Activated CD8-positive, alpha-beta T cell treated with anti-CD3 and anti-CD28 coated beads for 36 hours (primary cell): ENCODE data around the gene PIAS1. TPM values are rescaled to one million over a fixed set of nuclear protein-coding genes. Genes with fewer than 3 reads are reported as not detected.

ENCODE experiments used
- ATAC-seq: fragments of 200-7000 bp; cut with Tn5 transposase; one replicate; pipeline ENCODE4 v1.10.0; 2021; ENCODE audit warnings: mild to moderate bottlenecking, moderate library complexity
- CTCF ChIA-PET: fragments of 350-600 bp; sonication (Branson Sonifier 250); formaldehyde crosslinking; loops from one replicate; lab custom pipeline; 2021; ENCODE audit warnings: antibody characterized with exemption; lab: Charles Lee
- POLR2A ChIA-PET: fragments of 350-600 bp; sonication (Branson Sonifier 250); formaldehyde crosslinking; loops from one replicate; lab custom pipeline; 2021; ENCODE audit warnings: antibody characterized with exemption; lab: Charles Lee
- DNase-seq: peaks from one replicate; pipeline ENCODE4 v3.0.0-alpha.2; 2020
- H3K27ac Mint-ChIP-seq: one replicate; pipeline ENCODE4 v1.8.0; 2021; ENCODE audit warnings: mild to moderate bottlenecking, mixed read lengths
- H3K27me3 Mint-ChIP-seq: one replicate; pipeline ENCODE4 v1.8.0; 2021; ENCODE audit warnings: mixed read lengths
- H3K36me3 Mint-ChIP-seq: one replicate; pipeline ENCODE4 v1.8.0; 2021; ENCODE audit warnings: low read depth, mixed read lengths
- H3K4me1 Mint-ChIP-seq: one replicate; pipeline ENCODE4 v1.8.0; 2021; ENCODE audit warnings: low read depth, mixed read lengths
- H3K4me3 Mint-ChIP-seq: one replicate; pipeline ENCODE4 v1.8.0; 2021; ENCODE audit warnings: mild to moderate bottlenecking, moderate library complexity, mixed read lengths
- H3K9me3 Mint-ChIP-seq: one replicate; pipeline ENCODE4 v1.8.0; 2021; ENCODE audit warnings: mixed read lengths
- intact Hi-C: fragments of 100-400 bp; cut with micrococcal nuclease; formaldehyde crosslinking; loops from one replicate; pipeline ENCODE4 v1.10.0; 2022
- total RNA-seq, 2 experiments: library from RNA; stranded (reverse); gene quantifications; one replicate each; pipeline ENCODE4 v1.2.3, GENCODE V29; 2021
- TF ChIP-seq, protein P1 (sequence below): fragments of 200-600 bp; IDR thresholded peaks from one replicate; pipeline ENCODE4 v1.8.0; 2022; ENCODE audit warnings: antibody characterized with exemption, mild to moderate bottlenecking

Gene PIAS1
- total RNA-seq, 2 experiments from 2014 or later, result 26.0 to 29.8 TPM

DNA sequence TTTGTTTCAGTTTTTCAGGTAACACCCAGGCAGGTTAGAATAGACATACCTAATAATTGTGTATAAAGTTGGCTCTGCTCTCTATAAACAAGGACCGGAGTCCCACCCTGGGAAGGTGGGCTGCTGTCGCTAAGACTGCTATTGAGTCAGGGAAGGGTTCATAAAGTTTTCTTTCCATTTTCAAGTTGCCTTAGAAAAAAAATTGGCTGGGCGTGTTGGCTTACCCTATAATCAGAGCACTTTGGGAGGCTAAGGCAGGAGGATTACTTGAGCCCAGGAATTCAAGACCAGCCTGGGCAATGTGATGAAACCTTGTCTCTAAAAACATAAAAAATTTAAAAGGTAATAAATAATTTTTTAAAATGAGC is 11.3 kb upstream of the PIAS1 start:
- CTCF ChIA-PET, result no interaction called here

GRCh38 chr15:68045289-68046265 is 8.5 kb upstream of the PIAS1 start:
- no peak overlapping the region for H3K27ac Mint-ChIP-seq
- intact Hi-C loops, result no loop called here
- DNase-seq (no peak), ATAC-seq (no peak)
- ChIA-PET POLR2A (interaction anchor here (0.6 kb wide), 1 partner anchor 19 kb away, joined by 3 read pairs; no protein-coding TSS in a partner anchor), CTCF (no interaction called here)
- TF ChIP-seq, protein P1, sequence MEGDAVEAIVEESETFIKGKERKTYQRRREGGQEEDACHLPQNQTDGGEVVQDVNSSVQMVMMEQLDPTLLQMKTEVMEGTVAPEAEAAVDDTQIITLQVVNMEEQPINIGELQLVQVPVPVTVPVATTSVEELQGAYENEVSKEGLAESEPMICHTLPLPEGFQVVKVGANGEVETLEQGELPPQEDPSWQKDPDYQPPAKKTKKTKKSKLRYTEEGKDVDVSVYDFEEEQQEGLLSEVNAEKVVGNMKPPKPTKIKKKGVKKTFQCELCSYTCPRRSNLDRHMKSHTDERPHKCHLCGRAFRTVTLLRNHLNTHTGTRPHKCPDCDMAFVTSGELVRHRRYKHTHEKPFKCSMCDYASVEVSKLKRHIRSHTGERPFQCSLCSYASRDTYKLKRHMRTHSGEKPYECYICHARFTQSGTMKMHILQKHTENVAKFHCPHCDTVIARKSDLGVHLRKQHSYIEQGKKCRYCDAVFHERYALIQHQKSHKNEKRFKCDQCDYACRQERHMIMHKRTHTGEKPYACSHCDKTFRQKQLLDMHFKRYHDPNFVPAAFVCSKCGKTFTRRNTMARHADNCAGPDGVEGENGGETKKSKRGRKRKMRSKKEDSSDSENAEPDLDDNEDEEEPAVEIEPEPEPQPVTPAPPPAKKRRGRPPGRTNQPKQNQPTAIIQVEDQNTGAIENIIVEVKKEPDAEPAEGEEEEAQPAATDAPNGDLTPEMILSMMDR, result no peak
- no peak overlapping the region for H3K4me3 Mint-ChIP-seq
- no peaks in the 10 kb centered on the region for H3K36me3 Mint-ChIP-seq
- no peaks in the 10 kb centered on the region for H3K4me1 Mint-ChIP-seq
- H3K27me3 Mint-ChIP-seq, result peaks cover 3% of the 10 kb centered on the region
- H3K9me3 Mint-ChIP-seq, result no peaks in the 10 kb centered on the region

More for the DNA sequence above, 11.3 kb upstream of the PIAS1 start:
- H3K27me3 Mint-ChIP-seq, result peaks cover 6% of the 10 kb centered on the region
- H3K9me3 Mint-ChIP-seq, result no peaks in the 10 kb centered on the region
- POLR2A ChIA-PET, result no interaction called here
- no peak overlapping the region for H3K4me3 Mint-ChIP-seq
- no peaks in the 10 kb centered on the region for H3K36me3 Mint-ChIP-seq
- DNase-seq (no peak), ATAC-seq (no peak)
- no peaks in the 10 kb centered on the region for H3K4me1 Mint-ChIP-seq
- H3K27ac Mint-ChIP-seq, result no peak overlapping the region
- TF ChIP-seq, protein P1, result no peak
- intact Hi-C loops, result no loop called here

GRCh38 chr15:68047826-68048225 is 6.3 kb upstream of the PIAS1 start:
- ChIA-PET POLR2A (no interaction called here), CTCF (no interaction called here)
- ATAC-seq (no peak), DNase-seq (no peak)
- peaks cover 9% of the 10 kb centered on the region for H3K27me3 Mint-ChIP-seq
- H3K4me1 Mint-ChIP-seq, result peaks cover 5% of the 10 kb centered on the region
- H3K9me3 Mint-ChIP-seq, result no peaks in the 10 kb centered on the region
- no peaks in the 10 kb centered on the region for H3K36me3 Mint-ChIP-seq
- intact Hi-C loops, result no loop called here
- TF ChIP-seq, protein P1, result no peak
- no peak overlapping the region for H3K27ac Mint-ChIP-seq
- no peak overlapping the region for H3K4me3 Mint-ChIP-seq

GRCh38 chr15:68051109-68051508 is 3.0 kb upstream of the PIAS1 start:
- intact Hi-C loops, result no loop called here
- Mint-ChIP-seq H3K4me3 (no peak overlapping the region), H3K4me1 (peaks cover 19% of the 10 kb centered on the region), H3K27me3 (peaks cover 9% of the 10 kb centered on the region), H3K27ac (no peak overlapping the region), H3K36me3 (no peaks in the 10 kb centered on the region), H3K9me3 (no peaks in the 10 kb centered on the region)
- ChIA-PET POLR2A (no interaction called here), CTCF (interaction anchor here (0.8 to 1.3 kb wide), 2 partner anchors 82 to 202 kb away, joined by 3 to 4 read pairs; no protein-coding TSS in a partner anchor)
- TF ChIP-seq, protein P1, result no peak
- no peak for ATAC-seq
- no peak for DNase-seq

DNA sequence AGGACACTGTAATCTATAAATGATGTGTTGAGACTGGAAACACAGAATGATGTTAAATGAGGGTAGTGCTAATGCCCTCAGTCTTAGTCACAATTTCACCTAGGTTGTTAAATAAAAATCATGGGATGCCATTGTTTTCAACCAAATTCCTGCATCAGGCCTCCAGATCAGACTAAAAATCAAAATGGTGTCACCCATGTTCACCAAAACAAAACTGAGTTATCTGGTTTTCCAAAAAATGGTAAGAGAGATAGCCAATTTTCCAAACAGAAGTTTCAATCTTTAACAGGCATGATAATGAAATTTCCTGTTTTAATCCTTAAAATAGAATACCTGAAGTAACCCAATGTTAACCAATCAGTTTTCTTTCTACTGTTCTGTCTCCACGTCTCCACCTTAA is 2.2 kb upstream of the PIAS1 start:
- Mint-ChIP-seq H3K4me1 (peaks cover 27% of the 10 kb centered on the region), H3K27me3 (peaks cover 7% of the 10 kb centered on the region), H3K36me3 (no peaks in the 10 kb centered on the region), H3K27ac (no peak overlapping the region), H3K9me3 (no peaks in the 10 kb centered on the region), H3K4me3 (no peak overlapping the region)
- ChIA-PET CTCF (interaction anchor here (0.8 to 1.3 kb wide), 2 partner anchors 81 to 202 kb away, joined by 3 to 4 read pairs; no protein-coding TSS in a partner anchor), POLR2A (no interaction called here)
- TF ChIP-seq, protein P1, result no peak
- intact Hi-C loops, result no loop called here
- ATAC-seq (no peak), DNase-seq (no peak)
